ENCODE results near the gene ADAMTS16.

GRCh38 chr5:5356765-5357164 is 216.6 kb downstream of the ADAMTS16 start:
- no peak for TF ChIP-seq EP300 (IDR thresholded peaks at IDR 0.05)
- TF ChIP-seq, protein P1, sequence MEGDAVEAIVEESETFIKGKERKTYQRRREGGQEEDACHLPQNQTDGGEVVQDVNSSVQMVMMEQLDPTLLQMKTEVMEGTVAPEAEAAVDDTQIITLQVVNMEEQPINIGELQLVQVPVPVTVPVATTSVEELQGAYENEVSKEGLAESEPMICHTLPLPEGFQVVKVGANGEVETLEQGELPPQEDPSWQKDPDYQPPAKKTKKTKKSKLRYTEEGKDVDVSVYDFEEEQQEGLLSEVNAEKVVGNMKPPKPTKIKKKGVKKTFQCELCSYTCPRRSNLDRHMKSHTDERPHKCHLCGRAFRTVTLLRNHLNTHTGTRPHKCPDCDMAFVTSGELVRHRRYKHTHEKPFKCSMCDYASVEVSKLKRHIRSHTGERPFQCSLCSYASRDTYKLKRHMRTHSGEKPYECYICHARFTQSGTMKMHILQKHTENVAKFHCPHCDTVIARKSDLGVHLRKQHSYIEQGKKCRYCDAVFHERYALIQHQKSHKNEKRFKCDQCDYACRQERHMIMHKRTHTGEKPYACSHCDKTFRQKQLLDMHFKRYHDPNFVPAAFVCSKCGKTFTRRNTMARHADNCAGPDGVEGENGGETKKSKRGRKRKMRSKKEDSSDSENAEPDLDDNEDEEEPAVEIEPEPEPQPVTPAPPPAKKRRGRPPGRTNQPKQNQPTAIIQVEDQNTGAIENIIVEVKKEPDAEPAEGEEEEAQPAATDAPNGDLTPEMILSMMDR (IDR thresholded peaks at IDR 0.05), result no peak
- no peak for TF ChIP-seq POLR2A (IDR thresholded peaks at IDR 0.05)
